Subcutaneous adipose tissue (tissue), 4 donors: ENCODE measurements around the gene ABCG2. TPM values are rescaled to one million over a fixed set of nuclear protein-coding genes. Genes with fewer than 3 reads are reported as not detected.

ENCODE experiments used
- total RNA-seq, 4 donors: library from RNA; depleted of rRNA; stranded (reverse); fragments of >200 nt; gene quantifications; one replicate each; pipeline ENCODE4 v1.1.0, GENCODE V29; 2016
- TF ChIP-seq, protein P1 (sequence below): fragments of 450-650 bp; IDR thresholded peaks from one replicate; pipeline ENCODE4 v1.5.1; 2016; ENCODE audit warnings: low read depth, mild to moderate bottlenecking, control low read depth, antibody characterized with exemption, moderate library complexity

ABCG2 gene
- total RNA-seq, 4 donors from 2014 or later: 4.9 to 12.4 (median 5.9) TPM

DNA sequence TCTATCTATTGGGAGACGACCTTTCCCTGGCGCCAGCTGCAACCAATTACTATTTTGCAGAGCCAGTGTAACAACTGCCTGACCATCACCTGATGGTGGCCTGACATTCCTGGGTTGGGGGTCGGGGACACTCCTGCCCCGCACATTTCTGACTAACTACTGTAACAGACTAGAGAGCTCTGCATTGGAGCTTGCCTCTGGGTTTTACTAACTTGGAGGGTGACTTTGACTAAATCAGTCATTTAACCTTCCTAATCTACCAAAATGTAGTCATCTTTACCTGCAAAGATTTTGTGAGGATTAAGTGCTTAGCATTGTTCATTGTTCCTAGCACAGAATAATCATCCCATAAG, 37.5 kb upstream of the ABCG2 start:
- TF ChIP-seq, protein P1, sequence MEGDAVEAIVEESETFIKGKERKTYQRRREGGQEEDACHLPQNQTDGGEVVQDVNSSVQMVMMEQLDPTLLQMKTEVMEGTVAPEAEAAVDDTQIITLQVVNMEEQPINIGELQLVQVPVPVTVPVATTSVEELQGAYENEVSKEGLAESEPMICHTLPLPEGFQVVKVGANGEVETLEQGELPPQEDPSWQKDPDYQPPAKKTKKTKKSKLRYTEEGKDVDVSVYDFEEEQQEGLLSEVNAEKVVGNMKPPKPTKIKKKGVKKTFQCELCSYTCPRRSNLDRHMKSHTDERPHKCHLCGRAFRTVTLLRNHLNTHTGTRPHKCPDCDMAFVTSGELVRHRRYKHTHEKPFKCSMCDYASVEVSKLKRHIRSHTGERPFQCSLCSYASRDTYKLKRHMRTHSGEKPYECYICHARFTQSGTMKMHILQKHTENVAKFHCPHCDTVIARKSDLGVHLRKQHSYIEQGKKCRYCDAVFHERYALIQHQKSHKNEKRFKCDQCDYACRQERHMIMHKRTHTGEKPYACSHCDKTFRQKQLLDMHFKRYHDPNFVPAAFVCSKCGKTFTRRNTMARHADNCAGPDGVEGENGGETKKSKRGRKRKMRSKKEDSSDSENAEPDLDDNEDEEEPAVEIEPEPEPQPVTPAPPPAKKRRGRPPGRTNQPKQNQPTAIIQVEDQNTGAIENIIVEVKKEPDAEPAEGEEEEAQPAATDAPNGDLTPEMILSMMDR: no peak

DNA sequence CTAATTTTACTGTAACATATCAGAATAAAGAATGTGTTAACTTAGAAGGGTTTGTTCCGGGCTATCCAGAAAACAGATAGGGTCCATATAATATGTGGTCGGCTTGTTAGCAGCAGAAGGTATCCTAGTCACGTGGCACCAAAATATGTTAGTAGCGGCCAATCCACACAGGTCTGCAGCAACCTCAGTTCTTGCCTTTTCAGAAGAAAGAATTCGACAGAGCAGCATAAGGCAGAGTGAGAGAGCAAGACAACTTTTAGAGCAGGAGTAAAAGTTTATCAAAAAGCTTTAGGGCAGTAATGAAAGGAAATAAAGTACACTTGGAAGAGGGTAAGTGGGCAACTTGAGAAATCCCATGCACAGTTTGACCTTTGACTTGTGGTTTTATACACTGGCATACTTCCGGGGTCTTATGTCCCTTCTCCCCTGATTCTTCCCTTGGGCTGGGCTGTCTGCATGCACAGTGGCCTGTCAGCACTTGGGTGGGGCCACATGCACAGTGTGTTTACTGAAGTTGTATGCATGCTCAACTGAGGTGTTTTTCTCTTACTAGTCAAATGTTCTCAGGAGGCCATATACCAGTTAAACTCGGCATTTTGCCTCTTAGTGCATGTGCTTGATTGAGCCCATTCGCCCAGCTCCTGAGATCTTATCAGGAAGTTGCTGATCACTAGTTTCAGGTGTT, 37.0 kb upstream of the ABCG2 start:
- TF ChIP-seq, protein P1: no peak

DNA sequence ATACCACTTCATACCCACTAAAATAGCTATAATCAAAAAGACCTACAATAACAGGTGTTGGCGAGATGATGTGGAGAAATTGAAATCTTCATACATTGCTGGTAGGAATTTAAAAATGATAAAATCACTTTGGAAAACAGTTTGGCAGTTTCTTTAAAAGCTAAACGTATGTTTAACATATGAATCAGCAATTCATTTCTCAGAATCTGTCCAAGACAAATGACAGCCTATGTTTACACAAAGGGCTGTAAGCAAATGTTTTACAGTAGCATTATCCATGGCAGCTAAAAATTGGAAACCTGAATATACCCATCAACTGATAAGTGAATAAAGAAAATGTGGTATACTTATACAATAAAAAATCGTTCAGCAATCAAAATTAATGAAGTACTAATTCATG, 33.0 kb upstream of the ABCG2 start:
- TF ChIP-seq, protein P1: no peak

DNA sequence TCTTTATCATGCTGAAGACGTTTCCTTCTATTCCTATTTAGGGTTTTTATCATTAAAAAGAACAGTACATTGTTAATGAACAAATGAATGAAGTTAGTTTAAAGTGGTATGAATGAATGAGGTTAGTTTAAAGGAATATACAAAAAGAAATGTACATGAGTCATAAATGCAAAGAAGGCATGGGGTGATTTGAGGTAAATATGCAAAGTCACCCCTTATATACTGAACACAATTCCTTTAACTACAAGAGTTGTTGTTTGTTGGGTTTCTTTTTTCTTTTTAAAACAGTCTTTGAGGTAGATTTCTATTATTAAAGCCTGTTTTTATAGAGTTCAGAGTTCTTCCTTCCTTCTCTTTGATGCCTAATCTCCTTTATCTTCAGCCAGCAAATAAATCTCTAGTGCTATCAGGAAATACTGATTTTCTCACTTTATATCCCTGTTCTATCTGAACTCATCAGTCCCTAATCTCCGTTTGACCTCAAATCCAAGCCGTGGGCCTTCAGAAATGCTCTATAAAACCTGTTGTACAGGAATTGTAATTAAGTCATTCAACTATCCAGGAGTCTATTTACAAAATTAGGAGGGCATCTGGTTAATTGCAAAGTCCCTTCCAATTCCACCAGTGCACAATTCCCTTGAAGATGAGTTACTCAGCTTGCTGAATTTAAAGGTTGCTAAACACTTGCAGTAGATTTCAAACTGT, 31.6 kb upstream of the ABCG2 start:
- TF ChIP-seq, protein P1: no peak

DNA sequence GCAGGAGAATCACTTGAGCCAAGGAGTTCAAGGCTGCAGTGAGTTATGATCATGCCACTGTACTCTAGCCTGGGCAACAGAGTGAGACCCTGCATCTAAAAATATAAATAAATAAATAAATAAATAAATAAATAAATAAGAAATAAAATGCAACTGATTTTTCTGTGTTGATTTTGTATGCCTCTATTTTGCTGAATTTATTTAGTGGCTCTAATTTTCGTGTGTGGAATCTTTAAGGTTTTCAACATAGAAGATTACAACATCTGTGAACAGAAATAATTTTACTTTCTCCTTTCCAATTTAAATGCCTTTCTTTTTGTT, 30.9 kb upstream of the ABCG2 start:
- TF ChIP-seq, protein P1: no peak

DNA sequence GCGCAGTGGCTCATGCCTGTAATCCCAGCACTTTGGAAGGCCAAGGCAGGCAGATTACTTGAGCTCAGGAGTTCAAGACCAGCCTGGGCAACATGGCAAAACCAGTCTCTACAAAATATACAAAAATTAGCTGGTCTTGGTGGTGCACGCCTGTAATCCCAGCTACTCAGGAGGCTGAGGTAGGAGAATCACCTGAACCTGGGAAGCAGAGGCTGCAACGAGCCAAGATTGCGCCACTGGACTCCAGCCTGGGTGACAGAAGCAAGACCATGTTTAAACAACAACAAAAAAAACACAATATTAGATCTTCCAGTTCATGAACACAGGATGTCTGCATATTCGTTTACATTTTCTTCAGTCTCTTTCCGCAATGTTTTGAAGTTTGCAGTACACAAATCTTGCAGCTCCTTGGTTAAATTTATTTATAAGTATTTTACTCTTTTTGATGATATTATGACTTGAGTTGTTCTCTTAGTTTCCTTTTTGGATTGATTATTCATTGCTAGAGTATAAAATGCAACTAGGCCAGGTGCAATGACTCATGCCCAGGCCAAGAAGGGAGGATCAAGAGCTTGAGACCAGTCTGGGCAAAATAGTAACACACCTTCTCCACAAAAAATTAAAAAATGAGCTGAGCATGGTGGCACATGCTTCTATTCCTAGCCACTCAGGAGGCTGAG, 30.4 kb upstream of the ABCG2 start:
- TF ChIP-seq, protein P1: no peak

DNA sequence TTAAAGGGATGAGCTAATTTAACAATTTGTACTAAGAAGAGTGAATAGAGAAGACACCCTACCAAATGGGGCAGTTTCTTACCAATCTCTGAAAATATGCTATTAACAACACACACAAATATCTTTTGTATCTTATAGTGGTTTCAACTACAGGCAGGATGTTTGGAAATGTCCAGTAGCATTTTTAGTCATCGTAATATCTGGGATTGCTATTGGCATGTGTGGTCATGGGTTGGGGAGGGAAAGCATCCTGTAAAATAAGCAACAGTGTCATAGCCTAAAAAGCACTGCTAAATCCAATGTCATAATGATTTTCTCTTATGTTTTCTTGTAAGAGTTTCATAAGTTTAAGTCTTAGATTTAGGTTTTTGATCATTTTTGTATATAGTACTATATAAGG, 29.3 kb upstream of the ABCG2 start:
- TF ChIP-seq, protein P1: no peak
